Measurements from ENCODE around the gene COLEC12.

The COLEC12 gene

DNA sequence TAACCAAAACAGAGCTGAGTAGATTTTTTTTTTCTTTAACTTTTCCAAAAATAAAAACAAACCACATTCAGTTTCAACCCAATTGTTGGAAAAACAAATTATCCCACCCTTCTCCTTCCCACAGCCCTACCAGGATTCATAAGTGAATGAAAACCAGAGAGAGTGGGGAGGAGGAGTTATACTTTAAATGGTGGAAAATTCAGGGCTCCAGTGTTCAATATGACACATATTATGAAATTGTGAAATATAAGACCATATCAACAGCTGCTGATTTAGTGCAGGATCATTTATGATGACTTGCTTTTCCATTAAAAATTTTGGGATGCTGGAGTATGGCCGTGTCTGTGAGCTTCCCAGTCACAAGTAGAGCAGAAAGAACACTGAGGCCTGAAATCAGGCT is 26.7 kb downstream of the COLEC12 start:
- DNase-seq = no peak

- DNase-seq = no peak
Measured at GRCh38 chr18:471716-472115, 28.8 kb downstream of the COLEC12 start.

GRCh38 chr18:470661-471501 is 29.6 kb downstream of the COLEC12 start:
- DNase-seq = no peak

DNA sequence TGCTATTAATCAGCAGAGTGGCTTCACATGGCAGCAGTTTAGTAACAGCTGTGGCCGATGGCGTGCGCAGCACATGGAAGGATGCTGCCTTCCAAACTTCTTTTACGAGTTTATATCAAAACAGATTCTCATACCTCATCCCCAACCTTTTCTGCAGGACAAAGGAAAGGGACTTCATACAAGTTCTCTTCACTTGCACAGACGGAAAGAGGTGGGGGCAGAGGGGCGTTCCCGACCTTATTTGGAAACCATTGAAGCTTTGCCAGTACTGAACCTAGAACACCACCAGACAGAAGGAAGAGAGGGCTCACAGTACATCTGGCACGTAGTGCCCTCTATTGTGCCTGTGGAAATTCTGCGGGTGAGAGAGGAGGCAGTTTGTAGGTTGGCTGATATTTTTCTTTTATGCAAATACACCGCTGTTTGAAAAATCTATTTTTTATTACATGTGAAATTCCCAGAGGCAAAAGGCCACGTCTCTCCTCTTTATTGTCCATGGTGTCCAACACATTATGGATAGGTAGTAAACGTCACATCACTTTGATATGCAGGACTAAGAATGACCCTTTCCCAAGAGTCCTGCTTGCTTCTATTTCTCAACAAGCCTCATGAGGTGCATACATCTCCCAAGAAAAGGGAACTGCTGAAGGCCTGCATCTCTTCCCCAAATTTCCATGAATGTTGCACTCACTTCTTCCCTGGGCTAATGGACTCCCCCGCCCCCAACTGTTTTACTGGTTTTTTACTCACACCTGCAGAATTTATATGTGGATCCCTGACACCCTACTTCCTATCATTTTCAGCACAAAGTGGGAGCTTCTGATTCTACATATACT is 31.3 kb downstream of the COLEC12 start:
- DNase-seq = no peak

GRCh38 chr18:463827-464541 is 36.5 kb downstream of the COLEC12 start:
- DNase-seq = no peak

DNA sequence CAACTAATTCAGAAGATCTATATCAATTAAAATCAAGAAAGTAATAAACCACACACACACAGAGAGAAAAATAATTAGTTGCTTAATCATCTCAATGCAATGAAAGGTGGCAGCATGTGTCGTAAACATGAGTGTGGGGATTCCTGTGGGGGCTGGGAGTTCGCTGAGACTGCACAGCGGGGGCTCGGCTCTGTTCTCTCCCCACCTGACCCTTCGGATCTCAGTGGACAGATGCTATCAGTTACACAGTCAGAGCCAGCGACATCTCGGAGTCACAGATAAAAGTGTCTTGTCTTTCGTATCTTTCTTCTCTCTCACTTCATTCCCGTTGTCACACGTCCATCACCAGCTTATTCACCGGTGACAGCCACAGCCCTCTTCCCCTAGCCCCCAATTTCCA is 37.1 kb downstream of the COLEC12 start:
- DNase-seq = no peak

DNA sequence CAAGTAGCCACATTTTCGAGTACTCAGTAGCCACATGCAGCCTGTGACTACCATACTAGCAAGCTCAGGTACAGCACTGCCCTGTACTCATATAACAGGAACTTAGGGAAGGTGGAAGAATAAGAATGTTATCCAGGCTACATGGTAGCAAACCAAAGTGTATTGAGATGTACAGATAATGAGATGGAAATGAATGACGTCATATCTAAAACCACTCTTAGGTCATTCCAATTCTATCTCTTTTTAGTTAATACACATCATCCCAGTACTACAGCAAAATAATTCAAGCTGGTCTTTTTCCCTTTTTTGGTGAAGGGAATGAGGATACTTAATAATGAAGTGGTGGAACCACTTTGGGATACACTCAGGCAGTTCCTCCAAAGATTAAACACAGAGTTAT is 38.7 kb downstream of the COLEC12 start:
- no peak for DNase-seq

GRCh38 chr18:460791-461190 is 39.7 kb downstream of the COLEC12 start:
- DNase-seq = no peak

GRCh38 chr18:459814-460593 is 40.5 kb downstream of the COLEC12 start:
- DNase-seq = no peak

DNA sequence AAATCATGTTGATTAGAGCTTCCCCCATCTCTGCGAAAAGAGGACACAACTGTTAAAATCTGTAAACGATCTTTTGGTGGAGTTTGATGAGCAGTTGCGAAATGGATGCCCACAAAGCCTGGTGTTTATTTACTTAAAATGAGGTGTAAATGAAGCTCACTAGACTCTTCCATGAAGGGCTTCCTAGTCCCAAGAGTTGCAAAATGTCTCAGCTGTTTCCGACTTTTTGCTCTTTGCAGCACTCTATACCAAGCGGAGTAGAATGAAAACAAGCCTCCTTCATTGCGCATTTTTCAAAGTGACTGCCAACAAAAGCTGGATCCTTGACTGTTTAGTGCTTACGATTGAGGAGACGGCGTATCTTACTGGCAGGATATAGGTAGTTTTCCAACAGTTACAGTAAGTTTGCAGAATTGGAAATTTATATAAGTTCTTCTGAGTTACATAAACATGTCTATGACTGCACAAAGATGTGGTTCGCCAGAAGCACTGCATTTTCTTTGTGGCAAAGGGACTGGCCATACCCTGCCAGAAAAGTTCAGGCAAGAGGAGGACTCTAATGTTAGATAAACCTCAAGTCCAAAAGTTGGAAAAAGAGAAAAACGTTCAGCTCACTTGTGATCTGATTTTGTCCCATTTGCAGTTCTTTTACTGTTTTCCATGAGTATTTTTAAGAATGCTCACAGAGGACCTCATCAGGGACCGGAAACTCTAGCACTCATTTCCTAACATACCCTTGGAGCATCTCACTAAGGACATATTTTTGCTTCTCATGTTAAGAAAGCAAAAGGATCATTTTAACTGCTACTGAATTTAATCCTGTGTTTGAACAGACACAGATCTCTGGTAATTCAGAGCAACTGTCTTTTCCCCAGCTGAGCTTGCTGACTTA is 42.7 kb downstream of the COLEC12 start:
- no peak for DNase-seq

DNA sequence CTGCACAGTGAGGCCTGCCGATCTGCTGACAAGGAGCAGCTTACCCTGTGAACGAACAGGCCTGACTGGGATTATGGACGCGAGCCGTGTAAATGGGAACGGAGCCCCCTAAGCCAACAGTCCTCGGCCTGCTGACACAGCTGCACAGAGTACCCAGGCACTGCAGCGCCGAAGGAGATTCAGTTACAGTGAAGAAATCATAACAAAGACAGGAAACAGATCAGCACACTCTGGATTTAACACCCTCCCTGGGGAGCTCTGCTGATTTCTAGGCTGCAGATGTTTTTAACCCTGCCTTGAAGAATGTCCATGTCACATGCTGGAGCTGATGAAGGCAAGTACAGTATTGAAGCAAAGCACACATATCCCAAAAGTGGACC is 43.4 kb downstream of the COLEC12 start:
- no peak for DNase-seq

GRCh38 chr18:456361-457139 is 44.0 kb downstream of the COLEC12 start:
- no peak for DNase-seq

- DNase-seq = no peak
Measured at GRCh38 chr18:453400-453799, 47.1 kb downstream of the COLEC12 start.

GRCh38 chr18:452816-453215 is 47.7 kb downstream of the COLEC12 start:
- DNase-seq = no peak

DNA sequence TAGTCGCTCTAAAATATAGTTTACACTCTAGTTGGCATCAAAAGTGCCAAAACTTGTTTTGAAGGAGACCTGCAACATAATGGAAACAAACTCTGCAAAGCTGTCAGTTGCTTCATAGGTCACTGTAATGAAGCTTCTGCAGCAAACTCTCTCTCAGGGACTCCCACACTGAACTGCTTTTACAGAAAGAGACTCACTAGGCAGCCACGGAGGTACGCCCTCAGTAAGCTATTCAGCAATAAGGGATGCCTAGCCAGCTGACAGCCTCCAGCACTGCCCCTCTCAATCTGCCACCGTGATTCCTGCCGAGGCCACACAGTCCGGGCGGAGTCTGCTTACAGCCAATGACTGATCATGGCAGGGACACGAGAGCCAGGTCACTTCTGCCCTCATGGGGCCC is 51.1 kb downstream of the COLEC12 start:
- no peak for DNase-seq

DNA sequence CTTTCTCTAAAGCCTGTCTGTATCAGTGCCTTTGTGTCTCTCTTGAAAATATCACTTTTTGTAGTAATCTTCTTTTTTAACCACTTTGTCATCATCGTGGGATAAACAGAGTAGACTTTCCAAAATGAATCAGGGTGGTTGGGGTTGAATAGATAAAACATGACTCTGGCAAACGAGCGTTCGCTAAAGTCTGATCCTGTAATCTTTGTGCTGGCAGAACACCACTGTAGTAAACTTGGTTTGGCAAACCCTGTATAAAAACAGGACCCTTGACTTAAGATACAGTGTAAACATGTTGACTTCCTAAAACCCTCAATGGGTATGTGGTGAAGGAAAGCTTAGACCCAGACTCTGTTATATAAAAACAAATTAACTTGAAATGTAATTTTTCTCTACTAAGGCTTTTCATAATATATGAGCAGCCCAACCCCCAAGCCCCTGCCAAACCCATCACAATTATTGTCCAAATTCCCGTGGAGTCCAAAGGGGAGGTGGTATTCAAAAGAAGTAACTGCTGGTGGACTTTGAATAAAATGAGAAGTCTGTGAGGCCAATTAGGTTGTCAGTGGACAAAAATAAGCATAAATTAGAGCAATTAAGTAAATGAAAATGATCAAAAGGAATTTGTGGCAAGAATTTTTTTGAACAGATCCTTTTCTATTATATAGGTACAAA is 52.2 kb downstream of the COLEC12 start:
- no peak for DNase-seq

DNA sequence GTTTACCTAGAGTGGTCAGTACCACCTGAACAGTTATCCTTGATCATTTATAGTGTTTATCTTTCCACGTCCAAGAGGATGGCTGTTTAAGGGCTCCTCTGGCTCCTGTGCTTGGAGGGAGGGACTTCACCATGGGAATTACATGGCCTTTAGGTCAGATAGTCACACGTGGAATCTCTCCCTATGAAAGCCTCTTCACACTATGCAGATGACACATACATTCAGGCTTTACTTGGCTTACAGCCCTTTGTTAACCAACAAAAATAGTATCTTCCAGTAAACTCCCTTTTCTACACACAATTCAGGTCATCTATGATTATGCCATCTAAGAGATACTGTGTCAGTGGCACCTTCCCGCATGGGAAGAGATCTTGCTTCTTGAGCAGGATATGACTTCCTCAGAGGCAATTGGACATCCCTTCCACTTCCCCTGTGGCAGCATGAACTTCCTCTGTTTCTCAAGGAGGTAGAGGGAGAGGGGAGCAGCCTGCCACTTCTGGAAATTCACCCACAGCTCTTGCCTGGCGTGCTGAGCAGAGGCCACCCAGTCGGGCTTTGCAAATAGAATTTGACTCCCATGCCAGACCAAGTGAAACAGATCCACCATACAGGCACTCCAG is 53.5 kb downstream of the COLEC12 start:
- DNase-seq = no peak

DNA sequence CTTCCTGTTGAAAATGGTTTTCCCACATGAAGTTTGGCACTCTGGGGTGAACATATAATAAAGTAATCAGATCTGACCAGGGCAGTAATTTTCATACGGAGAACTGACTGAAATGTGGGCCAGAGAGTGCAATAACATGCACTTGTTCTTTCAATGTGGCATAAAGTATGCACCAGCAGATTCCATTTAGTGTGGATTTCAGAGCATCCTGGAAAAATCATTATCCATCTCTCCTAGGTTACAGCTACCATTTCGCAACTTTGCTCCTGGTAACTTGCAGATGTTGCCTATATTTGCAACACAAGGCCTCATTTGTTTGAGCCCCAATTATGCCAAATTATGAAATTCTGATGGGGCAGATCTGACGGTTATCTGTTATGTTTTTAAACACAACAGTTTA is 55.4 kb downstream of the COLEC12 start:
- no peak for DNase-seq

- DNase-seq = no peak
Measured at GRCh38 chr18:438571-438970, 61.9 kb downstream of the COLEC12 start.

DNA sequence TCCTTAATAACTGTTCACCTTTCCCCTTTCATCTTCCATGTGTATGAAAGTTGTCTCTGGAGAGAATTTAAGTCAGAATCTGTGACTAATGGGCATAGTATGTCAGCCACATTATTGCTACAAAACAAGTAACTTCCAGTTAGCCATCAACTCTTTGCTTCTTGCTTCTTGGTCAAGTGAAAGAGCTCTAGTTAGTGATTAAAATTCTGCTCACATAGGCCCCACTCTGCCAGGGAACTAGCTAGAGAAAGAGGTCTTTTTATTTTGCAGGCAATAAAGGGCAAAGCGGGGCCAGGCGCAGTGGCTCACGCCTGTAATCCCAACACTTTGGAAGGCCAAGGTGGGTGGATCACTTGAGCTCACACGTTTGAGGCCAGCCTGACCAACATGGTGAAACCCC is 64.6 kb downstream of the COLEC12 start:
- no peak for DNase-seq
